ENCODE data around the gene NDRG3. TPM values are rescaled to one million over a fixed set of nuclear protein-coding genes. Genes with fewer than 3 reads are reported as not detected.
"Not testable (repeated sequence)": the region's sequence is repeated elsewhere in the genome, so short reads cannot be mapped to it uniquely, and the experiment has no call there.

NDRG3 gene
- total RNA-seq, 1 donor: 30.7 TPM

GRCh38 chr20:36611625-36612024 lies 134.3 kb downstream of the NDRG3 start:
- no peak for DNase-seq (ENCODE audit: low read depth)
- no peak overlapping the region for H3K4me3 ChIP-seq (ENCODE audit: low read depth, low read length)
- TF ChIP-seq CTCF (IDR thresholded peaks at IDR 0.05; ENCODE audit: insufficient read depth, low read depth, low read length): no peak

- H3K4me3 ChIP-seq (ENCODE audit: low read depth, low read length); DNase-seq (ENCODE audit: low read depth): not testable (repeated sequence)
Observed at GRCh38 chr20:36608388-36608728, 137.5 kb downstream of the NDRG3 start.

- no peak for TF ChIP-seq CTCF (IDR thresholded peaks at IDR 0.05; ENCODE audit: insufficient read depth, low read depth, low read length)
- DNase-seq (ENCODE audit: low read depth): no peak
- H3K4me3 ChIP-seq (ENCODE audit: low read depth, low read length): no peak overlapping the region
Observed at GRCh38 chr20:36607586-36608387, 138.1 kb downstream of the NDRG3 start.

GRCh38 chr20:36606158-36607066 lies 139.5 kb downstream of the NDRG3 start:
- H3K4me3 ChIP-seq (ENCODE audit: low read depth, low read length): peak overlapping the region; percentile 78
- peak; percentile 58 for DNase-seq (ENCODE audit: low read depth)
- TF ChIP-seq CTCF (IDR thresholded peaks at IDR 0.05; ENCODE audit: insufficient read depth, low read depth, low read length): no peak

GRCh38 chr20:36605399-36606157 lies 140.3 kb downstream of the NDRG3 start, which contains the start of gene RAB5IF:
TSS of gene RAB5IF (plus strand) at chr20:36605779. CDS start at chr20:36605952, 173 bp downstream.
- peak within 1 kb of the TSS; percentile 78 for H3K4me3 ChIP-seq (ENCODE audit: low read depth, low read length)
- peak; percentile 99 for DNase-seq (ENCODE audit: low read depth)
- peak; percentile 86 for TF ChIP-seq CTCF (IDR thresholded peaks at IDR 0.05; ENCODE audit: insufficient read depth, low read depth, low read length)

- DNase-seq (ENCODE audit: low read depth): peak; percentile 35
- peak overlapping the region; percentile 46 for H3K4me3 ChIP-seq (ENCODE audit: low read depth, low read length)
- TF ChIP-seq CTCF (IDR thresholded peaks at IDR 0.05; ENCODE audit: insufficient read depth, low read depth, low read length): no peak
Observed at GRCh38 chr20:36604952-36605398, 140.9 kb downstream of the NDRG3 start.

Small RNAs within 50 kb of the gene (small RNA-seq; reads per million reads assigned to genes)
- not detected for gene RF00019

Other genes with a start within 250 kb of the NDRG3 start
- 184 and 195 TPM in 2 replicates for gene MYL9, start 204.6 kb downstream of the NDRG3 start, total RNA-seq
- 10.3 and 10.4 TPM in 2 replicates for gene TGIF2, start 172.5 kb downstream of the NDRG3 start, total RNA-seq
- gene RAB5IF, start 140.3 kb downstream of the NDRG3 start, total RNA-seq: 67.3 and 103 TPM in 2 replicates
- gene SLA2, start 99.9 kb downstream of the NDRG3 start, total RNA-seq: not detected in 2 replicates
- gene DSN1, start 27.7 kb upstream of the NDRG3 start, total RNA-seq: 13.9 and 16.8 TPM in 2 replicates
- 0.32 TPM in 1 of 2 replicates, not detected in the other for gene TLDC2, start 130.0 kb upstream of the NDRG3 start, total RNA-seq
- gene SAMHD1, start 205.6 kb upstream of the NDRG3 start, total RNA-seq: 39.9 and 75.1 TPM in 2 replicates

Measured in fibroblast of villous mesenchyme (primary cell).